Putamen (tissue), 1 donor: ENCODE measurements around the gene GNG13.
A peak's percentile ranks its signal among the peaks of the same experiment; 100 is the strongest.
"Not testable (repeated sequence)": the region's sequence is repeated elsewhere in the genome, so short reads cannot be mapped to it uniquely, and the experiment has no call there.

Experiments used
- DNase-seq: peaks from one replicate; pipeline ENCODE4 v3.0.0-alpha.2; 2016; ENCODE audit warnings: low spot score

Gene GNG13, protein sequence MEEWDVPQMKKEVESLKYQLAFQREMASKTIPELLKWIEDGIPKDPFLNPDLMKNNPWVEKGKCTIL

DNA sequence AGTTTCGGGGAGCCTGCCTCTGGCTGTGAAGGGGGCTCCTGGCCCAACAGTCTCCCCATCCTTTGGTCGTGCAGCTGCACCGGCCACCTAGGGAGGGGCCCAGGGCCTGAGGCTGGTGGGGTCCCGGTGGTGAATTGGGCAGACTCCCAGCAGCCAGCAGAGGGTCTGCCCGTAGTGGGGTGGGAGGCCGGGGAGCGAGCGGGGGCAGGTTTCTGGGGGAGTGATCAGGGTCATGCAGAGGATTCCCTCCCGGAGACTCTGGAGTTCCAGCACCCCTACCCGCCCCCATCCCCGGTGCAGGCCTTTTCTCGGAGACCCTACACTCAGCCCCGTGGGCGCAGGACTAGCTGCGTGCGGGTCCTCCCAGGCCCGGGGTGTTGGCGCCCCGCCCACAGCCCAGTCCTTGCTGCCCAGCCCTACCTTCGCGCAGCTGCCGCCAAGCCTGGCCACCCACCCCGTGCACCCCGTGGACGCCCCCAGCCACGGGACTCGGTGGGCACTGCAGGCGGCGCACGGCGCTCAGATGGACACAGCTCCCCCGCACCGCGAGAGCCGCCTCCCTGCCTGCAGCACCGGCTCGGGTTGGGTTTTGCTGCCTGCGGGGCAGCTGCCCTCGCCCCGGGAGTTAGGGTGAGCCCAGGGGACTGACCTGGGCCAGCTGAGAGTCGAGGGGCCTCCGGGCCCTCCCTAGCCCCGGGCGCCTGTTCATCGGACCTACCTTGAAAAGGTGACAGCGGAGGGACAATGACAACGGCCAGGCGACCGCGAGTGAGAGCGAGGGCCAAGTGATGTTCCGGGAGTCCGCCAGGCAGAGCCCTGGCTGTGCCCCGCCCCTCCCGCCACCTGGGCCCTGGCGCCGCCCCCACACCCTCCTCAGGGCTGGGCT is at the start of gene GNG13:
GNG13 (minus strand) TSS at position 787 of the 886 bp plus-strand sequence. CDS start 1,657 bp downstream, outside the sequence.
- DNase-seq: no peak

DNA sequence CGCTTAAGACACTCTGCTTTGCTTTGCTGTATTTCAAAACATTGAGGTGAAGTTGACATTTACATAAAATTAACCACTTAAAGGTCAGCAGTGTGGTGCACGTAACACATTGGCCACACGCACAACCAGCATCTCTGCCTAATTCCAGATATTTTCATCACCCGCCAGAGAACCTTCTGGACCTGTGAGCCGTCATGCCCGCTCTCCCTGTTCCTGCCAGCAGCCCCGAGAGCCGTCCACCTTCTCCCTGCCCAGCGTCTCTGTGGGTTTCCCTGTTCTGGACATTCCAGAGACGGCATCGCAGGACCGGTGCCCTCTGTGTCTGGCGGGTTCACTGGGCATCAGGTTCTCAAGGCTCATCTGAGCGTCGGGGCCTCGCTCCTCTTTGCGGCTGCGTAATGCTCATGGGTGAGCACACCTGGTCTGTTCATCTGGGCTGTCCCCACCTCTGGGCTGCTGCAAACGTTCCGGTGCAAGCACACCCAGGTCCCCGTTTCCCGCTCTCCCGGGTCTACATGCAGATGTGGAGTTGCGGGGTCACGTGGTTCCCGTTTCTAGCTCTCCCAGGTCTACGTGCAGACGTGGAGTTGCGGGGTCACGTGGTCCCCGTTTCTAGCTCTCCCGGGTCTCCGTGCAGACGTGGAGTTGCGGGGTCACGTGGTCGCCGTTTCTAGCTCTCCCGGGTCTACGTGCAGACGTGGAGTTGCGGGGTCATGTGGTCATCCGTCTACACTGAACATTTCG is 48.1 kb upstream of the GNG13 start:
- DNase-seq: no peak

DNA sequence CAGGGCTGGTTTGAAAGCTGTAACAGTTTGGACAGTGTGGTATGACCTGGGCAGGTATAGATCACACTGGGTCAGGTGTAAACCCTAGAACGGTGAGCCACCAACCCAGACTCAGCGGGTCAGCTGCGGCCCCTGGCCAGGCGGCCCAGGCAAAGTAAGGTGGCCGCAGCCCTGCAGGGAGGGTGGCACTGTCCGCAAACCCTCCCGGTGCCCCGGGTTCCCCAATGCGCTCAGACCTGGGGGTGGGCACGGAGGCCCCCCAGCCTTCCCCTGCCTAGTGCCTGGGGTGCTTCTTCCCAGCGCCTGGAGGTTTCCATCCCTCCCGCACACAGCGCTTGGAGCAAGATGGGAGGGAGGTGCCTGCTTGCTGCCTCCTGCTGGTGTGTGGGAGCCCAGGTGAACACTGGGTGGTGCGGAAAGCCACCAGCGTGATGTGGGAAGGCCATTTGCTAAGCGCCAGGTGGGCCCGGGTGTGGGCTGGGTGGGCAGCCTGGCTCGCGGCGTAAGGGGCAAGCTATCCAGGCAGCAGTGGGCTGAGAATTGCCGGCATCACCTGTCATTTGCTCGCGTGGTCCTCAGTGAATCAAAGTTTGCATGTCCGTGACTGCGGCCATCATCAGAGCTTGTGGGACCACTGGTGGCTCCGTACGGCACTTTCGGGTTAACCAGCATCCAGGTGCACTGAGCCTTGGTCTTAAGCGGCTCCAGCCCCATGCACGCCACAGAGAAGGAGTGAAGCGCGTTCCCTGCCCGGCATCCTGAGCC is 47.3 kb upstream of the GNG13 start:
- DNase-seq: no peak

DNA sequence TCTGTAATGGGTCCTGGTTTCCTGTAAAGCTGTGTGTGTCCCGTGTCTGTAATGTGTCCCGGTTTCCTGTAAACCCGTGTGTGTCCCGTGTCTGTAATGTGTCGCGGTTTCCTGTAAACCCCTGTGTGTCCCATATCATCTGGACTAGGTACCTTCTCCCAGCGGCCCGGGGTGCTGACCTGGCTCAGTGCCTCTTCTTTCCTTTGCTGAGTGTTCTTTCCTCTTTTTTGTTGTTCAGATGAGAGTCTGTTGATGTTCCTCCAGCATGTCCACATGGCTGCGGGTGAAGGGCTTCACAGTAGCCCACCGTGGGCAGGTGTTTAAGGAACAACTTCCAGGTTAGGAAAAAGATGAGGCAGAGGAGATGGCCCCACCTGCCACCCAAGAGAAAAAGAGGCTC is 46.6 kb upstream of the GNG13 start:
- DNase-seq: no peak

DNA sequence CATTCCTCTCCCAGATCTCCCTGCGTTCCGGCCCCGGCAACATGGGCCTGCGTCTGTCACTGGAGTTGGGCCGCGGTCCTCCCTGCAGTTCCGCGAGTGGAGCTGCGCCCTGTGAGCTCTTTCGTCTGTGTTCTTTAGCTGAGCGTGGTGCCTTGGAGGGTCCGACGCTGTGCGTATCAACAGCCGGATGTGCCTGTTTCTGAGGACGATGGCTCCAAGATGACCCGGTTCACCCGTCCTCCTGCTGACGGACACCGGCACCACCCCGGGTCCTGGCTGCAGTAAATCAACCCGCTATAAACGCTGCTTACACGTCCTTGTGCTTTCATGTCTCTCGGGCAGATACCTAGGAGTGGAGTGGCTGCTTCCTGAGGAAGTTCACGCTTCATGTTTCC is 44.8 kb upstream of the GNG13 start:
- no peak for DNase-seq

DNA sequence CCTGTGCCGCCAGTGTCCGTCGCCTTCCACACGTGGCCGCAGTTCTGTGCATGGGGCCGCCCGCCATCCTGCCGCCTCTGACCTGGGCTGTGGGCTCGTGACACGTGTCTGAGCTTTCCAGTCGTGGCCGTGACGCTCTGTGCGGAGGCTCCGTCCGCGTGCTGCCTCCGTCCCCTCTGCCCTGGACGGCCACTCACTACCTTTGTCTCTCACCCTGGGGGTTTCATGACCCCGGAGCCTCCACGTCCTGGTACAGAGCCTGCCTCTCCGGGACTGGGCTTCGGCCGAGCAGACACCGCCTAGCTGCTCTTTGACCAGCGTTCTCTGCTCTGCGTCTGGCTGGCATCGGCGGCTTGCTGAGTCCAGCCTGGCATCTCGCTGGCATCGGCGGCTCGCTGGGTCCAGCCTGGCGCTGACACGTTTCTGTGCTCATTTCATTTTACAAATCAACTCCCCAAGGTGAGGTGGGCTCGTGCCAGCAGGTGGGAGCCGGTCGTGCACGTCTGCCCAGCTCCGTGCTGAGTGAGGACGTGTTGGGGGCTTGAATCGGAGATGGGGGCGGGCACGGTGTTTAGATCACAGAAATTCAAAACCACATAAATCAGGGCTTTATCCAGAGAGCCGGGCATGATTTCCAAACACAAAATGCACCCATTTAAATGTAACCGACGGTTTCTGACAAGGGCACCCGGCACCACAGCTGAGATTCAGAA is 44.3 kb upstream of the GNG13 start:
- DNase-seq: no peak

DNA sequence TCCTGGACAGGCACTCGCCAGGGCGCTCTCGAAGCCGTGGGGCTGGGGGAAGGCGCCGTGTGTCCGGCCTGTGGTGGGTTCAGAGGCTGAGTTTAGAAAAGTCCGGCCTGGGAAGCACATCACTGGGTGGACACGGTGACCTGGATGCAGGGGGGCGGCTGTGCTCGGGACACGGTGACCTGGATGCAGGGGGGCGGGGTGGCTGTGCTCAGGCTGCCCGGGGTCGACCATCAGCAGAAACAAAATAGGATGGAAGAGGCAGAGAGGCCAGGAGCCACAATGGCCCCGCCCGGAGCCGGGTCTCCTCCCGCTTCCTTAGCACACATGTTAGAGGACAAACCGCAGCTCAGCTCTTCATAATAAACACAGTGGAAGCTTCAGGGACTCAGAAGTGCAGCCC is 43.2 kb upstream of the GNG13 start:
- no peak for DNase-seq

DNA sequence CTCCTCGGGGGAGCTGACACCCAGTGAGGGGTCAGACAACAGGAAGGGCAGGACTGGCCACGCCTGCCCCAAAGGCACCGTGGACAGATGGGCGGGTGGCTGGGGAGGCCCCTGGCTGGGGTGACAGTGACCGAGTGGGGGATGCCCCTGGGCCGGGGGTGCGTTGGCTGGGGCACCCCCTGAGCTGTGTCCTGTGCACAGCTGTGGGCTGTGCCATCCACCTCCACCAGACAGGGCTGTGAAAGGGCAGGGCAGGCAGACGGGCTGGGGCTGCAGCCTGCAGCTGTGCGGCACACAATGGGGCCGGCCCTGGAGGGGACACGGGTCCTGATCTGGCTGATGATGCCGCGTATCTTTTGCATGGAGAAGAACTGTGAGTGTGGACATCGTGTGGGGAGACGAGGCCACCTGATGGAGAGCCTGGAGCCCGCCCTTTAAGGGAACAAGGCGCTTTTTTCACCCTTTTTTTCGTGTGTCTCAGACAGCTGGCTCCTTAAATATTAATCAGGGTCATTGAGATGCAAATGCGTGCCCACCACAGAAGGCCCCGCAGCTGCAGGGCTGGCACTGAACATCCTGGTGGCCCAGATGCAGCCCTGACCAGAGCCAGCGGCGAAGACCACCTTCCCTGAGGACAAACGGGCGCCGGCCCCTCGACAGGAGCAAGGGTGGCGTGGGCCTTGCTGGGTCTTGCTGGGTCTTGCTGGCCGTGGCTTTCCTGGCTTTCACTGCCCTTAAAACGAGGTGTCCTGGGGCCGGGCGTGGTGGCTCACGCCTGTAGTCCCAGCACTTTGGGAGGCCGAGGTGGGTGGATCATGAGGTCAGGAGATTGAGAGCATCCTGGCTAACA is 42.4 kb upstream of the GNG13 start:
- DNase-seq: no peak

DNA sequence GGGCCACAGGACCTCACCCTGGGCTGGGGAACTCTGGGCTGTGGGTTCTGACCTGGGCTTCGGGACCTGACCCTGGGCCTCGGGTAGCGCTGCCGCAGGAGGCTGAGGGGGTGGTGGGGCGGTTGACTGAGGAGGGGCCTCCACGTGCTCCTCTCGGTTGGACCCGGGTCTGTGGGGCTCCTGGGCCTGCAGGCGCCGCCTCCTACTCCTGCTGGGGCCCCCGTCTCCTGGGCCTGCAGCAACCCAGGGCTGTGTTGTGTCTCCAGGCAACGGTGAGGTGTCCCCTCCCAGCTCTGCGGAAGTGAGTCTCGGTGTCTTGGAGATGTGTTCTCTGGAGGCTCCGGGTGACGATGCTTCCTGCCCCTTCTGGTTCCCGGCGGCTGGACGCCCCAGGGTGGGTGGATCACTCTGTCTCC is 41.5 kb upstream of the GNG13 start:
- DNase-seq: peak; percentile 46

DNA sequence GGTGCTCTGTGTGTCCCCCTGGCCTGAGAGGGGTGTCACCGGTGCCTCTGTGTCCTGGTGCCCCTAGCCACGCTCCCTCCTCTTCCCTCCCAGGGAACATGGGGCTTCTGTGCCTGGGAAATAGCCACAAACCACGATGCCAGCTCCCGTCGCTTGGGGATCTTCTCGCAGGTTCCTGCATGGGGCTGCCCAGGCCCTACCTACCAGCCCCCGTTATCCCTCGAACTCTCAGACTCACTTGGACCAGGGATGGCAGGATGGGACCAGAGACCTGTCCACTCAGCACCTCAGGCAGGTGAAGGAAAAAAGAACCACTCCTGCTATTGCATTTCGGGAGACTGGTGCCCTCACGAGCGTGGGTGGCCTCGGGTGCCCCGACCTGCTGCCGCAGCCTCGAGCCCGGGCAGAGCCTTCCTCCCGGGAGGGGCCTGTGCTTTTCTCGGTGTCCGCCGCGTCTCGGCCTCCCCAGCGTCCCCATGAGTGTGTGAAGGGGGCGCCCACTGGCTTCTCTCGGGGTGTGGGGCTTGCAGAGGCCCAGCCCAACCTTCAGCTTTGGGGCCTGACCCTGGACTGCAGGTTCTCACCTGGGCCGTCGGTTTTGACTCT is 41.0 kb upstream of the GNG13 start:
- no peak for DNase-seq

DNA sequence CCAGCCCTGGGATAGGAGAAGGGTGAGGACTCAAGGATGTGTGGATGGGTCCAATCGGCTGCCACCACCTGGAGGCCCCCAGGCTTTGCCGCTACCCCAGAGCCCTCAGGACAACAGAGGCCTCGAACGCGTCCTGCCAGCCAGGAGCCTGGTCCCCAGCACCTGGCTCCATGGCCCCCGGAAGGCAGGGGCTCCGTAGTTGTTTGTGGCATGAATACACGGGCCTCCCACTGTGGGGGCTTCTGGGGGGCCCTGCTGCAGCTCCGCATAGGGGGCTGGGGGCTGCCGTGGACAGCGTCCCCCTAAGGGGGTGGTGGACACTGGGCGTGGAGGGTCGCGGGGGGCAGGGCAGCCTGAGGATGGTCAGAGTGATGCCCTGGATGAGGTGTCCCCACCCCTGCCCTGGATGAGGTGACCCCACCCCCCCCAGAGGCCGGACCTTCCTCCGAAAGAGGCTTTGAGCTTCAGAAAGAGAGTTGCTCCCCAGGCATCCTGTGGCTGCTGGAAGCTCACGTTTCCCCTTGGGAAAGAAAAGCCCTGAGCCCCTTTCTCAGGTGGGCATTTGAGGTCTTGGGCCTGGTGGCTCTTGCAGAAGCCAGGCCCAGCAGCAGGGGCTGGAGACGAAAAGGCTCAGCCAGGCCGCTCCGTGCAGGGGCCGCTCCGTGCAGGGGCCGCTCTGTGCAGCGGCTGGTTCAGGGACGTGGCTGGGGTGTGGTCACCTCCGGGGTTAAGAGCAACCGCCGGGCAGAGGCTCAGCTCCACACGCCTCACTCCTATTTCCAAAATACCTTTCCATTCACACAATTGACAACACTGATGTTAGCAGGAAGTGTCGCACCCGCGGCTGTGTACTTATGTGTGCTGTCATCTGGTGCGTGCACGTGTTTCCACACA is 40.3 kb upstream of the GNG13 start:
- no peak for DNase-seq

DNA sequence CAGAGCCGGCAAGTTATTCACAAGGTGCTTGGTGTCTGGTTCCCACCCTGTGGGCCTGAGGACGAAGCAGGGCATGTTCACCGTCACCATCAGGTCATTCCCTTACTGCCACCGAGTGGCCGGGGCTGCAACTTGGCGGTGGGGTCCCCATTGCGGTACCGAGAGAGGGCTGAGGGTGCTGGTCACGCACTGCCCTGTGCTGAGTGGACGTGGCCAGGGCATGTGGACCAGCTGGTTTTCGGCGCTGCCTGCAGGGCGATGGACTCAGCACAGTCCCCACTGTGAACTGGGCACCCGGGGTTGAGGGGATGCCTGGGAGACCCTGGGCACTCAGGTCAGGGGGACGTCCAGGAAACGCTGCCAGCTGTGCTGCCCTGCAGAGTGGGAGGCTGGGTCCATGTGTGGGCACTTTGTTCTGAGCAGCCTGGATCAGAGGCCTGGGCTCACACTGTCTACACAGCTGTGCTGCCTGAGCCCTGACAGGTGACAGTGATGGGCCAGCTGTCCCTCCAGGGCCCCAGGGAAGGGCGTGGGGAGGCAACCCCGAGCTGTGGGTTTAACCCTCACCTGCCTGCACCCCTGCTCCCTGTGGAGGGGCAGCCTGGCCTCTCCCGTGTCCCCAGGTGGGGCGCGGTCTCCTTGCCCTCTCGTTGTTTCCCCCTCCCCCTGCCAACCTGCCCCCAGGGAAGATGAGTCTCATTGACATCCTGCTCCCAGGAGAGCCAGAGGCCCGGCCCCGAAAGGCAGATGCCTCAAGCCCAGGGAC is 39.3 kb upstream of the GNG13 start:
- no peak for DNase-seq

DNA sequence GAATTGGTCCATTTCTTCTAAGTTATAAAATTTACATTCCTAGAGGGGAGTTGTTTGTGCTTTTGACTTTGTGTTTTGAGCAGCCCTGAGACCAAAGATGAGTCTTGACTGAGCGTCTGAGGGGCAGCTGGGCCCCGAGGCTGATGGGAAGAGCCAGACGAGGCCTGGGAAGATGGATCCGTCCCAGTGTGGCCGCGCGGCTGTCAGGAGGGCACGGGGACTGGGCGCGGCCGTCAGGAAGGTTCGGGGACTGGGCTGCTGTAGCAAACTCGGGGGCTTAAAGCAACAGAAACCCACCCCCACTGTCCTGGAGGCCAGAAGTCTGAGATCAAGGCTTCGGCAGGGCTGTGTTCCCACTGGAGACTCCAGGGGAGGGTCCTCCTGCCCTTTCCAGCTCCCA is 38.2 kb upstream of the GNG13 start:
- no peak for DNase-seq

DNA sequence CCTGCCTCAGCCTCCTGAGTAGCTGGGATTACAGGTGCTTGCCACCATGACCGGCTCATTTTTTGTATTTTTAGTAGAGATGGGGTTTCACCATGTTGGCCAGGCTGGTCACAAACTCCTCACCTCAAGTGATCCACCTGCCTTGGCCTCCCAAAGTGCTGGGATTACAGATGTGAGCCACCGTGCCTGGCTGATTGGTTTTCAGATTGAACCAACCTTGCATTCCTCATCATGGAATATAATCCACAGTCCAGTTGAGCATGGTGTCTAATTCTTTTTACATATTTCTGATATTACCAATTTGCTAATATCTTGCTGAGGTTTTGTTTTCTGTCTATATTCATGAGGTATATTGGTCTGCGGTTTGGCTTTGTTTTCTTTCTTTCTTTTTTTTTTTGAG is 36.3 kb upstream of the GNG13 start:
- not testable (repeated sequence) for DNase-seq

DNA sequence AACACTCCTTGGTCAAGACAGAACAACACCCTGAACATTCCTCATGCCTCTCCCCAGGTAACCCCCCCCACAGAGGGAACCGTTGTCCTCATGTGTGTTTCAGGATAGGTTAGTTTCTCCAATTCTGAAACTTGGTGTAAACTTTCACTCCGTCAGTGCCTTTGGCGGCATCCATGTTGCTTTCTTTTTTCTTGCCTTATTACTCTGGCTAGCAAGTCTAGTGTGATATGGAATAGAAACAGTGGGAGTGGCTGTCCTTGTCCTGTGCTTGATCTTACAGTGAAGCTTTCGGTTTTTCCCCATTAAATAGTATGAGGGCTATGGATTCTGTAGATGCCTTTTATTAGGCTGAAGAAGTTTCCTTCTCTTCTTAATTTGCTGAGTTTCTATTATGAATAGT is 35.7 kb upstream of the GNG13 start:
- no peak for DNase-seq

DNA sequence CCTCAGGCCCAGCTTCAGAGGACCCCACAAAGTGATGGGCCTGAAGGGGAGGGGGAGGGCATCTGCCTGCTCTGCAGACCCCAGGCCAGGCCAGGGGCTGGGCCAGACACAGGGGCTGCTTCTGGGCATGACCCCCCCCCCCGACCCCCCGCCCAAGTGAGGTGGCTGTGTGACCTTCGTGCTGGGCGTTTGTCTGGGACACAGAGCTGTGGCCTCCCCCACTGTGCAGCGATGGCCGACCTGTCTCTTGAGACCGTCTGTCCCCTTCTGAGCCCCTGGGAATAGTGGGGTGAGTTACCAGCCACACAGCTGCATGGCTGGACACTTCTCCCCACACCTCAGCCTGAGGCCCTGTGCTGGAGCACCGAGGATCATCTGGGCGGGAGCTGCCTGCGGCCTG is 34.8 kb upstream of the GNG13 start:
- no peak for DNase-seq

DNA sequence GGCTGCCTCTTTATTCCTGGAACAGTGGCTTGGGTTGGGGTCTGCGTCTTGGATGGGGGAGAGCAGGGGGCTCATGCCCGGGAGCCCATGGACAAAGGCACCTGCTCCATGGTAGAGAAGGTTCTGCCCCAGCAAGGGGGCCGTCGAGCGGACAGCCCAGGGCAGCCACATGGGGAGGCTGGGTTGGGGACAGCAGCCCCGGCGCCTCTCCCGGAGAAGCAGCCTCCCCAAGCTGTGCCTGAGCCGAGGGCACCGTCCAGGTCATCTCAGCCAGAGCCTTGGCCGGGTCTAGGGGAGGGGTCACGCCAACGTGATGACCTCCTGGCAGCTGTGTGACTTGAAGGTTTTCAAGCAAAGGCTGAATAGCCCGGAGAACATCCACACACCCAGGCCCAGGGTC is 32.9 kb upstream of the GNG13 start:
- DNase-seq: no peak

DNA sequence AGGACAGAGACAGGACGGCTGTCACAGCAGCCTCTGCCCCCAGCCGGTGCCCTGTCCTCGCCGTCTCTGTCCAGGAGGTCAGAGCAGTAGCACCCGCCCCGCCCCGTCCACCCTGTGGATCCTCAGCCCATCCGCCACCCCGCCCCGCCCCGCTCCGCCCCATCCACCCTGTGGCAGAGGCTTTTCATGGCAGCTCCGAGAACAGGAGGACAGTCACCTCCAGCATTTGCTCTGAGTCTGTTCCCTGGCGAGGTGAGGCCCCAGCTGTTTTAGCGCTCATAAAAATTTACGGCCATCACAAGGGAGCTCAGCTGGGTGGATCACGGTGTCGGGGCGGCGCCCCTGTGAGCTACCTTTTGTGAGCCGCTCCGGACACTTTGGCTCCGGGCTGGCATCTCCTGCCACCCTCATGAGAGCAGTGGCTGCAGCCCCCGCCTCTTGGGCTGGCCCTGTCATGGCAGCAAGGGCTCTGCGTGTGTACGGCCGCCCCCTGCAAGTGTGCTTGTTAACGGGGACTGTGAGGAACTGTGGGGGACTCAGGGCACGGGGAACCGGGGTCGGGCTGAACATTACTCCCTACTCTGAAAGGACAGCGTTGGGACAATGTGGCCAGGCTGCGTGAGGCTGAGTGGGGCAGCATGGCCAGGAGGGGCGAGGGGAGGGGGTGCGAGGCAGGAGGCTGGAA is 32.3 kb upstream of the GNG13 start:
- DNase-seq: no peak
